Breast epithelium (tissue), 3 donors: Measurements from ENCODE around the gene METAP2.

Experiments
- POLR2A ChIP-seq: fragments of 450-650 bp; IDR thresholded peaks from one replicate; pipeline ENCODE4 v1.6.1; 2016; ENCODE audit warnings: antibody characterized with exemption, mild to moderate bottlenecking, moderate library complexity
- POLR2AphosphoS5 ChIP-seq, 3 donors: sonication (generic); formaldehyde crosslinking; IDR thresholded peaks; one replicate each; pipeline ENCODE4 v1.6.1; 2017; ENCODE audit warnings: antibody characterized with exemption in 3 of 3
- TF ChIP-seq, protein P1 (sequence below), 3 donors: fragments of 450-650 bp; IDR thresholded peaks; one replicate each; pipeline ENCODE4 v1.5.1; 2016 to 2017; ENCODE audit warnings: antibody characterized with exemption in 3 of 3, mild to moderate bottlenecking in 3 of 3, moderate library complexity in 3 of 3

DNA sequence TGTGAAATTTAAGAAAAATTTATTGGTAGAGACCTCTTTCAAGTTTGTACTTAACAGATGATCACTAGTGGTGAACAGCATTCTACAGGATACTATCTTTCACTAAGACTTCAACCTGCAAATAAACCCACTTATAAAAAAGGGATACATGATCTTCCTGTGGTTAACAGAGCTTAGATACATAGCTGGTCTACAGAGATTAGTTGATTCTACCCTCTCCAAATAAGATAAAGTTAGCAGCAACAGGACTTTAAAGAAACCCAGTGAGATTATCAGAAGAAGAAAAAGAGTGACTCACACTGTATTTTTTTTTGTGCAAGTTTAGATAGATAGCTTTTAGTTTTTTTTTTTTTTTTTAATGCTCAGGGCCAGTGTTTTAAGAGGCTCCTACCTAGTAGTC lies 42.8 kb downstream of the METAP2 start:
- TF ChIP-seq, protein P1, sequence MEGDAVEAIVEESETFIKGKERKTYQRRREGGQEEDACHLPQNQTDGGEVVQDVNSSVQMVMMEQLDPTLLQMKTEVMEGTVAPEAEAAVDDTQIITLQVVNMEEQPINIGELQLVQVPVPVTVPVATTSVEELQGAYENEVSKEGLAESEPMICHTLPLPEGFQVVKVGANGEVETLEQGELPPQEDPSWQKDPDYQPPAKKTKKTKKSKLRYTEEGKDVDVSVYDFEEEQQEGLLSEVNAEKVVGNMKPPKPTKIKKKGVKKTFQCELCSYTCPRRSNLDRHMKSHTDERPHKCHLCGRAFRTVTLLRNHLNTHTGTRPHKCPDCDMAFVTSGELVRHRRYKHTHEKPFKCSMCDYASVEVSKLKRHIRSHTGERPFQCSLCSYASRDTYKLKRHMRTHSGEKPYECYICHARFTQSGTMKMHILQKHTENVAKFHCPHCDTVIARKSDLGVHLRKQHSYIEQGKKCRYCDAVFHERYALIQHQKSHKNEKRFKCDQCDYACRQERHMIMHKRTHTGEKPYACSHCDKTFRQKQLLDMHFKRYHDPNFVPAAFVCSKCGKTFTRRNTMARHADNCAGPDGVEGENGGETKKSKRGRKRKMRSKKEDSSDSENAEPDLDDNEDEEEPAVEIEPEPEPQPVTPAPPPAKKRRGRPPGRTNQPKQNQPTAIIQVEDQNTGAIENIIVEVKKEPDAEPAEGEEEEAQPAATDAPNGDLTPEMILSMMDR (IDR thresholded peaks at IDR 0.05): no peak
- TF ChIP-seq POLR2A (no peak), POLR2AphosphoS5 (IDR thresholded peaks at IDR 0.05) (no peak)
